HEK293 (cell line): ENCODE data around the gene UTP25.

Source experiments
- HIC1 ChIP-seq: fragments of 450-650 bp; formaldehyde crosslinking; IDR thresholded peaks from 2 replicates; pipeline ENCODE4 v1.5.1; 2016; ENCODE audit warnings: missing biosample characterization, missing genetic modification characterization
- KLF17 ChIP-seq: fragments of 450-650 bp; formaldehyde crosslinking; IDR thresholded peaks from 2 replicates; pipeline ENCODE4 v1.5.1; 2016; ENCODE audit warnings: missing biosample characterization, missing genetic modification characterization
- MYNN ChIP-seq: fragments of 450-650 bp; formaldehyde crosslinking; IDR thresholded peaks from 2 replicates; pipeline ENCODE4 v1.5.1; 2016; ENCODE audit warnings: missing biosample characterization, missing genetic modification characterization, borderline replicate concordance
- OSR2 ChIP-seq: fragments of 450-650 bp; formaldehyde crosslinking; IDR thresholded peaks from 2 replicates; pipeline ENCODE4 v1.5.1; 2016; ENCODE audit warnings: missing biosample characterization, missing genetic modification characterization
- PRDM1 ChIP-seq: fragments of 450-650 bp; formaldehyde crosslinking; IDR thresholded peaks from 2 replicates; pipeline ENCODE4; 2016; ENCODE audit warnings: missing biosample characterization, missing genetic modification characterization
- SCRT1 ChIP-seq: fragments of 450-650 bp; formaldehyde crosslinking; IDR thresholded peaks from 2 replicates; pipeline ENCODE4 v1.5.1; 2016; ENCODE audit warnings: missing biosample characterization, missing genetic modification characterization, borderline replicate concordance
- ZBTB1 ChIP-seq: fragments of 450-650 bp; formaldehyde crosslinking; IDR thresholded peaks from 2 replicates; pipeline ENCODE4 v1.5.1; 2016; ENCODE audit warnings: missing biosample characterization, missing genetic modification characterization
- ZBTB6 ChIP-seq: fragments of 450-650 bp; formaldehyde crosslinking; IDR thresholded peaks from 2 replicates; pipeline ENCODE4 v1.5.1; 2017; ENCODE audit warnings: missing biosample characterization, missing genetic modification characterization
- ZBTB8A ChIP-seq: fragments of 450-650 bp; formaldehyde crosslinking; IDR thresholded peaks from 2 replicates; pipeline ENCODE4 v1.5.1; 2016; ENCODE audit warnings: missing biosample characterization, missing genetic modification characterization
- ZFP69B ChIP-seq: fragments of 450-650 bp; formaldehyde crosslinking; IDR thresholded peaks from 2 replicates; pipeline ENCODE4 v1.5.1; 2016; ENCODE audit warnings: missing biosample characterization, missing genetic modification characterization
- ZNF133 ChIP-seq: fragments of 450-650 bp; formaldehyde crosslinking; IDR thresholded peaks from 2 replicates; pipeline ENCODE4 v1.5.1; 2016; ENCODE audit warnings: missing biosample characterization, missing genetic modification characterization
- ZNF138 ChIP-seq: fragments of 450-650 bp; formaldehyde crosslinking; IDR thresholded peaks from 2 replicates; pipeline ENCODE4 v1.5.1; 2016; ENCODE audit warnings: missing biosample characterization, missing genetic modification characterization, borderline replicate concordance
- ZNF140 ChIP-seq: fragments of 450-650 bp; formaldehyde crosslinking; IDR thresholded peaks from 2 replicates; pipeline ENCODE4 v1.5.1; 2016; ENCODE audit warnings: missing biosample characterization, missing genetic modification characterization
- ZNF146 ChIP-seq: fragments of 450-650 bp; formaldehyde crosslinking; IDR thresholded peaks from 2 replicates; pipeline ENCODE4 v1.5.1; 2016; ENCODE audit warnings: missing biosample characterization, missing genetic modification characterization
- ZNF2 ChIP-seq: fragments of 450-650 bp; formaldehyde crosslinking; IDR thresholded peaks from 2 replicates; pipeline ENCODE4 v1.5.1; 2016; ENCODE audit warnings: missing biosample characterization, missing genetic modification characterization
- ZNF214 ChIP-seq: fragments of 450-650 bp; formaldehyde crosslinking; IDR thresholded peaks from 2 replicates; pipeline ENCODE4 v1.5.1; 2017; ENCODE audit warnings: missing biosample characterization, mild to moderate bottlenecking, missing genetic modification characterization, borderline replicate concordance
- ZNF221 ChIP-seq: fragments of 450-650 bp; formaldehyde crosslinking; IDR thresholded peaks from 2 replicates; pipeline ENCODE4 v1.5.1; 2017; ENCODE audit warnings: missing biosample characterization, missing genetic modification characterization, borderline replicate concordance
- ZNF223 ChIP-seq: fragments of 450-650 bp; formaldehyde crosslinking; IDR thresholded peaks from 2 replicates; pipeline ENCODE4 v1.5.1; 2016; ENCODE audit warnings: missing biosample characterization, missing genetic modification characterization
- ZNF302 ChIP-seq: fragments of 450-650 bp; formaldehyde crosslinking; IDR thresholded peaks from 2 replicates; pipeline ENCODE4 v1.5.1; 2016; ENCODE audit warnings: missing biosample characterization, missing genetic modification characterization, low read depth
- ZNF335 ChIP-seq: fragments of 450-650 bp; formaldehyde crosslinking; conservative IDR thresholded peaks from 2 replicates; pipeline ENCODE4 v1.5.1; 2016; ENCODE audit warnings: missing biosample characterization, missing genetic modification characterization
- ZNF354C ChIP-seq: fragments of 450-650 bp; formaldehyde crosslinking; IDR thresholded peaks from 2 replicates; pipeline ENCODE4 v1.5.1; 2016; ENCODE audit warnings: missing biosample characterization, missing genetic modification characterization, low read depth, borderline replicate concordance
- ZNF366 ChIP-seq: fragments of 450-650 bp; formaldehyde crosslinking; conservative IDR thresholded peaks from 2 replicates; pipeline ENCODE4 v1.5.1; 2016; ENCODE audit warnings: missing biosample characterization, missing genetic modification characterization
- ZNF426 ChIP-seq: fragments of 450-650 bp; formaldehyde crosslinking; IDR thresholded peaks from 2 replicates; pipeline ENCODE4 v1.5.1; 2017; ENCODE audit warnings: missing biosample characterization, missing genetic modification characterization, mild to moderate bottlenecking, inconsistent platforms, moderate library complexity
- ZNF510 ChIP-seq: fragments of 450-650 bp; formaldehyde crosslinking; IDR thresholded peaks from 2 replicates; pipeline ENCODE4 v1.5.1; 2018; ENCODE audit warnings: mild to moderate bottlenecking, missing genetic modification characterization, missing biosample characterization; ENCODE audit not compliant: insufficient replicate concordance
- ZNF513 ChIP-seq: fragments of 450-650 bp; IDR thresholded peaks from 2 replicates; pipeline ENCODE4 v1.5.1; 2018; ENCODE audit warnings: missing biosample characterization, missing genetic modification characterization
- ZNF518A ChIP-seq: fragments of 450-650 bp; formaldehyde crosslinking; conservative IDR thresholded peaks from 2 replicates; pipeline ENCODE4 v1.5.1; 2016; ENCODE audit warnings: low read depth, missing biosample characterization, missing genetic modification characterization
- ZNF621 ChIP-seq: fragments of 450-650 bp; formaldehyde crosslinking; IDR thresholded peaks from 2 replicates; pipeline ENCODE4 v1.5.1; 2017; ENCODE audit warnings: missing biosample characterization, missing genetic modification characterization
- ZNF670 ChIP-seq: fragments of 450-650 bp; formaldehyde crosslinking; IDR thresholded peaks from 2 replicates; pipeline ENCODE4 v1.5.1; 2016; ENCODE audit warnings: missing biosample characterization, missing genetic modification characterization, low read depth
- ZNF747 ChIP-seq: fragments of 450-650 bp; formaldehyde crosslinking; IDR thresholded peaks from 2 replicates; pipeline ENCODE4 v1.5.1; 2016; ENCODE audit warnings: missing biosample characterization, missing genetic modification characterization
- ZNF830 ChIP-seq: fragments of 450-650 bp; IDR thresholded peaks from 2 replicates; pipeline ENCODE4 v1.5.0; 2018; ENCODE audit warnings: missing biosample characterization, missing genetic modification characterization, low read depth, mild to moderate bottlenecking, moderate library complexity

Gene UTP25

GRCh38 chr1:209850342-209850979, 22.7 kb downstream of the UTP25 start (continued):
- no peak for TF ChIP-seq ZNF140 (tag by site-specific recombination)
- no peak for TF ChIP-seq ZNF302 (tag by site-specific recombination)
- TF ChIP-seq ZNF335 (tag by site-specific recombination) = peak; percentile 57
- TF ChIP-seq ZNF830 (tag by site-specific recombination) = no peak
- no peak for TF ChIP-seq ZNF670 (tag by site-specific recombination)
- no peak for TF ChIP-seq ZNF510 (tag by site-specific recombination)
- TF ChIP-seq ZNF366 = peak; percentile 62; the same call in 1 of the 2 replicates
- TF ChIP-seq ZNF621 (tag by site-specific recombination) = no peak
- TF ChIP-seq ZNF2 = peak; percentile 89
- TF ChIP-seq ZNF138 (tag by site-specific recombination) = no peak
- TF ChIP-seq ZNF133 (tag by site-specific recombination) = no peak
- TF ChIP-seq ZNF747 (tag by site-specific recombination) = no peak
- no peak for TF ChIP-seq ZNF223 (tag by site-specific recombination)
- no peak for TF ChIP-seq ZNF513
- TF ChIP-seq ZBTB8A (tag by site-specific recombination) = no peak
- peak; percentile 56; the same call in 1 of the 2 replicates for TF ChIP-seq ZFP69B (tag by site-specific recombination)
- 0 out of 2 replicates have a peak, but pooled peaks have one; percentile 9 for TF ChIP-seq SCRT1
- no peak for TF ChIP-seq ZBTB1
- TF ChIP-seq MYNN = no peak
- TF ChIP-seq PRDM1 (tag by site-specific recombination) = no peak
- no peak for TF ChIP-seq KLF17
- TF ChIP-seq ZNF214 = no peak
- TF ChIP-seq ZNF426 (tag by site-specific recombination) = no peak
- TF ChIP-seq ZBTB6 = no peak
- no peak for TF ChIP-seq ZNF221 (tag by site-specific recombination)
- TF ChIP-seq ZNF354C = no peak
- TF ChIP-seq ZNF146 (tag by site-specific recombination) = no peak
- no peak for TF ChIP-seq ZNF518A
- TF ChIP-seq OSR2 (tag by site-specific recombination) = peak; percentile 77; the same call in 1 of the 2 replicates
- no peak for TF ChIP-seq HIC1 (tag by site-specific recombination)
